HFF-Myc (cell line): ENCODE results near the gene TRAPPC8.
"Not testable (repeated sequence)": the region's sequence is repeated elsewhere in the genome, so short reads cannot be mapped to it uniquely, and the experiment has no call there.

Source experiments
- DNase-seq: peaks from one replicate; pipeline ENCODE4 v3.0.0-alpha.2; 2011; ENCODE audit warnings: low read depth; ENCODE audit errors: extremely low read depth
- H3K4me3 ChIP-seq: replicated peaks from 2 replicates; pipeline ENCODE4 v1.5.1; 2011; ENCODE audit warnings: low read depth, mild to moderate bottlenecking, control low read depth, low read length
- CTCF ChIP-seq: IDR thresholded peaks from 2 replicates; pipeline ENCODE4 v1.5.1; 2012; ENCODE audit warnings: mild to moderate bottlenecking, low read depth, low read length, control low read depth; ENCODE audit errors: missing control alignments

TRAPPC8 gene

GRCh38 chr18:31929273-31929672 is 13.7 kb downstream of the TRAPPC8 start:
- H3K4me3 ChIP-seq = no peak overlapping the region
- DNase-seq = no peak
- TF ChIP-seq CTCF = no peak

- DNase-seq, H3K4me3 ChIP-seq: not testable (repeated sequence)
These were observed 15.9 kb downstream of the TRAPPC8 start for GRCh38 chr18:31926988-31927387.

GRCh38 chr18:31920277-31920676 is 22.7 kb downstream of the TRAPPC8 start:
- H3K4me3 ChIP-seq = no peak overlapping the region
- no peak for DNase-seq
- no peak for TF ChIP-seq CTCF

GRCh38 chr18:31919366-31919765 is 23.6 kb downstream of the TRAPPC8 start:
- not testable (repeated sequence) for H3K4me3 ChIP-seq, DNase-seq

GRCh38 chr18:31918733-31919132 is 24.2 kb downstream of the TRAPPC8 start:
- H3K4me3 ChIP-seq = no peak overlapping the region
- no peak for TF ChIP-seq CTCF
- DNase-seq = no peak

GRCh38 chr18:31901063-31901462 is 41.9 kb downstream of the TRAPPC8 start:
- no peak for TF ChIP-seq CTCF

GRCh38 chr18:31899771-31900170 is 43.2 kb downstream of the TRAPPC8 start:
- H3K4me3 ChIP-seq, DNase-seq: not testable (repeated sequence)

More at GRCh38 chr18:31901063-31901462, 41.9 kb downstream of the TRAPPC8 start:
- no peak for DNase-seq
- H3K4me3 ChIP-seq = no peak overlapping the region

GRCh38 chr18:31892936-31893335 is 50.0 kb downstream of the TRAPPC8 start:
- DNase-seq = no peak
- H3K4me3 ChIP-seq = no peak overlapping the region
- TF ChIP-seq CTCF = no peak

- TF ChIP-seq CTCF = no peak
- no peak overlapping the region for H3K4me3 ChIP-seq
- no peak for DNase-seq
These were observed 51.4 kb downstream of the TRAPPC8 start for GRCh38 chr18:31891566-31891965.
